DND-41 (cell line): Measurements from ENCODE around the gene STARD13.

Experiments used
- ATAC-seq: fragments of 200-7000 bp; cut with Tn5 transposase; 3 replicates; pipeline ENCODE4 v1.9.1; 2021; ENCODE audit warnings: low read depth; ENCODE audit not compliant: insufficient read depth
- DNase-seq: peaks from one replicate; pipeline ENCODE4 v3.0.0-alpha.2; 2020
- H2AFZ ChIP-seq: 2 replicates; pipeline ENCODE4 v1.6.0; 2012; ENCODE audit warnings: low read depth, low read length
- H3K27ac ChIP-seq: 2 replicates; pipeline ENCODE4 v1.5.1; 2012; ENCODE audit warnings: low read length, inconsistent platforms
- H3K27me3 ChIP-seq: fragments of 200-600 bp; sonication (generic); 2 replicates; pipeline ENCODE4 v1.6.0; 2012; ENCODE audit warnings: low read length, mild to moderate bottlenecking, inconsistent platforms; ENCODE audit not compliant: insufficient read depth, poor library complexity
- H3K36me3 ChIP-seq: 2 replicates; pipeline ENCODE4 v1.5.1; 2012; ENCODE audit warnings: low read length, inconsistent platforms; ENCODE audit not compliant: insufficient read depth
- H3K4me1 ChIP-seq: 2 replicates; pipeline ENCODE4 v1.5.1; 2012; ENCODE audit warnings: mild to moderate bottlenecking, low read length; ENCODE audit not compliant: insufficient read depth
- H3K4me2 ChIP-seq: 2 replicates; pipeline ENCODE4 v1.6.0; 2012; ENCODE audit warnings: mild to moderate bottlenecking, moderate library complexity, low read length, inconsistent platforms; ENCODE audit not compliant: insufficient read depth
- H3K4me3 ChIP-seq, 2 experiments: fragments of 200-600 bp in 1 of 2; shearing (Covaris generic) in 1 of 2; 2 replicates each; pipeline ENCODE4 v1.5.1; 2012 to 2016; ENCODE audit warnings: inconsistent platforms in 2 of 2, low read length in 2 of 2, mild to moderate bottlenecking in 2 of 2, low read depth in 1 of 2, moderate library complexity in 1 of 2
- H3K79me2 ChIP-seq: 2 replicates; pipeline ENCODE4 v1.6.0; 2012; ENCODE audit warnings: low read length, inconsistent platforms; ENCODE audit not compliant: insufficient read depth
- H3K9ac ChIP-seq: 2 replicates; pipeline ENCODE4 v1.6.0; 2012; ENCODE audit warnings: low read depth, mild to moderate bottlenecking, inconsistent platforms, low read length, moderate library complexity
- H3K9me3 ChIP-seq: 2 replicates; pipeline ENCODE4 v1.5.1; 2012; ENCODE audit warnings: low read length, moderate library complexity, mild to moderate bottlenecking, inconsistent platforms; ENCODE audit not compliant: insufficient read depth, severe bottlenecking
- H4K20me1 ChIP-seq: 2 replicates; pipeline ENCODE4 v1.6.0; 2012; ENCODE audit warnings: low read length; ENCODE audit not compliant: insufficient read depth
- CTCF ChIP-seq: IDR thresholded peaks from 2 replicates; pipeline ENCODE4 v1.5.1; 2012; ENCODE audit warnings: borderline replicate concordance, low read length, moderate library complexity, mild to moderate bottlenecking; ENCODE audit not compliant: poor library complexity, severe bottlenecking; ENCODE audit errors: extremely low read depth
- EZH2 ChIP-seq: IDR thresholded peaks from 3 replicates; pipeline ENCODE4 v1.6.1; 2012; ENCODE audit warnings: borderline replicate concordance, low read depth, mild to moderate bottlenecking, moderate library complexity, low read length, inconsistent platforms; ENCODE audit not compliant: severe bottlenecking

The STARD13 gene

GRCh38 chr13:33128134-33128533, 157.4 kb downstream of the STARD13 start:
- Histone ChIP-seq H3K27me3 (no peaks in the 10 kb centered on the region), H3K4me3 (no peak overlapping the region), H3K9ac (no peak overlapping the region), H3K36me3 (no peaks in the 10 kb centered on the region), H3K9me3 (no peaks in the 10 kb centered on the region), H3K4me2 (no peak overlapping the region), H4K20me1 (no peaks in the 10 kb centered on the region), H3K27ac (no peak overlapping the region), H2AFZ (no peak overlapping the region), H3K4me1 (no peaks in the 10 kb centered on the region), H3K79me2 (no peaks in the 10 kb centered on the region)
- TF ChIP-seq CTCF (no peak), EZH2 (no peak)
- ATAC-seq (no peak), DNase-seq (no peak)

GRCh38 chr13:33127009-33127551, 158.5 kb downstream of the STARD13 start:
- H3K79me2 ChIP-seq, result no peaks in the 10 kb centered on the region
- TF ChIP-seq CTCF (no peak), EZH2 (no peak)
- no peak overlapping the region for H3K27ac ChIP-seq
- ATAC-seq, result no peak
- H3K27me3 ChIP-seq, result no peaks in the 10 kb centered on the region
- H3K4me2 ChIP-seq, result no peak overlapping the region
- no peak overlapping the region for H2AFZ ChIP-seq
- no peak for DNase-seq
- H3K4me1 ChIP-seq, result no peaks in the 10 kb centered on the region
- H3K9me3 ChIP-seq, result no peaks in the 10 kb centered on the region
- H3K4me3 ChIP-seq, result no peak overlapping the region
- H4K20me1 ChIP-seq, result no peaks in the 10 kb centered on the region
- H3K9ac ChIP-seq, result no peak overlapping the region
- no peaks in the 10 kb centered on the region for H3K36me3 ChIP-seq

GRCh38 chr13:33125821-33126570, 159.6 kb downstream of the STARD13 start:
- Histone ChIP-seq H3K27ac (no peak overlapping the region), H3K36me3 (no peaks in the 10 kb centered on the region), H3K4me2 (no peak overlapping the region), H3K27me3 (no peaks in the 10 kb centered on the region), H3K9ac (no peak overlapping the region), H2AFZ (no peak overlapping the region), H3K9me3 (no peaks in the 10 kb centered on the region), H3K4me1 (no peaks in the 10 kb centered on the region), H3K4me3 (no peak overlapping the region), H4K20me1 (no peaks in the 10 kb centered on the region), H3K79me2 (no peaks in the 10 kb centered on the region)
- ATAC-seq, result no peak
- TF ChIP-seq EZH2 (no peak), CTCF (no peak)
- no peak for DNase-seq
